Measurements from ENCODE around the gene TMEM201. TPM values are rescaled to one million over a fixed set of nuclear protein-coding genes. Genes with fewer than 3 reads are reported as not detected.

Gene TMEM201
- total RNA-seq, 2 experiments from 2014 or later: 7.5 to 21.9 TPM

- BruUV-seq (replicated peaks): no TSS peak
- POLR2A ChIA-PET: interaction anchor here (0.6 to 1.6 kb wide), 10 partner anchors 24 to 1141 kb away, joined by 3 to 8 read pairs (median 3); no protein-coding TSS in a partner anchor
- DNase-seq (ENCODE audit: low spot score): no peak
- Histone ChIP-seq H3K79me2 (ENCODE audit: insufficient read depth, low read depth, low read length) (no peaks in the 10 kb centered on the region), H3K4me2 (ENCODE audit: low read length) (peak overlapping the region; percentile 86), H3K27ac (ENCODE audit: low read depth, low read length, poor library complexity, severe bottlenecking) (peak overlapping the region; percentile 42), H3K4me1 (ENCODE audit: insufficient read depth, low read length, poor library complexity, severe bottlenecking) (peaks cover 51% of the 10 kb centered on the region), H2AFZ (ENCODE audit: low read length) (peak overlapping the region; percentile 90; the same call in 1 of the 2 replicates), H3K9me3 (ENCODE audit: low read length) (no peaks in the 10 kb centered on the region), H4K20me1 (ENCODE audit: insufficient read depth, low read length) (no peaks in the 10 kb centered on the region), H3K4me3 (ENCODE audit: low read depth, low read length, poor library complexity, severe bottlenecking) (peak overlapping the region; percentile 70), H3K9me2 (ENCODE audit: insufficient read depth, low read length) (no peaks in the 10 kb centered on the region), H3K36me3 (ENCODE audit: insufficient read depth, low read length) (no peaks in the 10 kb centered on the region)
- intact Hi-C loops (cut with micrococcal nuclease; ENCODE audit: unreplicated experiment): no loop called here
- no peak for TF ChIP-seq EZH2phosphoT487 (IDR thresholded peaks at IDR 0.05; ENCODE audit: borderline replicate concordance, low read depth, low read length)
- TF ChIP-seq, protein P1, sequence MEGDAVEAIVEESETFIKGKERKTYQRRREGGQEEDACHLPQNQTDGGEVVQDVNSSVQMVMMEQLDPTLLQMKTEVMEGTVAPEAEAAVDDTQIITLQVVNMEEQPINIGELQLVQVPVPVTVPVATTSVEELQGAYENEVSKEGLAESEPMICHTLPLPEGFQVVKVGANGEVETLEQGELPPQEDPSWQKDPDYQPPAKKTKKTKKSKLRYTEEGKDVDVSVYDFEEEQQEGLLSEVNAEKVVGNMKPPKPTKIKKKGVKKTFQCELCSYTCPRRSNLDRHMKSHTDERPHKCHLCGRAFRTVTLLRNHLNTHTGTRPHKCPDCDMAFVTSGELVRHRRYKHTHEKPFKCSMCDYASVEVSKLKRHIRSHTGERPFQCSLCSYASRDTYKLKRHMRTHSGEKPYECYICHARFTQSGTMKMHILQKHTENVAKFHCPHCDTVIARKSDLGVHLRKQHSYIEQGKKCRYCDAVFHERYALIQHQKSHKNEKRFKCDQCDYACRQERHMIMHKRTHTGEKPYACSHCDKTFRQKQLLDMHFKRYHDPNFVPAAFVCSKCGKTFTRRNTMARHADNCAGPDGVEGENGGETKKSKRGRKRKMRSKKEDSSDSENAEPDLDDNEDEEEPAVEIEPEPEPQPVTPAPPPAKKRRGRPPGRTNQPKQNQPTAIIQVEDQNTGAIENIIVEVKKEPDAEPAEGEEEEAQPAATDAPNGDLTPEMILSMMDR (conservative IDR thresholded peaks at IDR 0.05; ENCODE audit: low read length): no peak
- CTCF ChIA-PET (ENCODE audit: unreplicated experiment): interaction anchor here (1.2 kb wide), 1 partner anchor 39 kb away, joined by 3 read pairs; no protein-coding TSS in a partner anchor
These were observed 64.4 kb downstream of the TMEM201 start for GRCh38 chr1:9653210-9653490.

GRCh38 chr1:9653491-9654050 is 64.9 kb downstream of the TMEM201 start:
- Histone ChIP-seq H3K79me2 (ENCODE audit: insufficient read depth, low read depth, low read length) (no peaks in the 10 kb centered on the region), H3K4me1 (ENCODE audit: insufficient read depth, low read length, poor library complexity, severe bottlenecking) (peaks cover 51% of the 10 kb centered on the region), H3K36me3 (ENCODE audit: insufficient read depth, low read length) (no peaks in the 10 kb centered on the region), H3K4me2 (ENCODE audit: low read length) (peak overlapping the region; percentile 86), H4K20me1 (ENCODE audit: insufficient read depth, low read length) (no peaks in the 10 kb centered on the region), H2AFZ (ENCODE audit: low read length) (peak overlapping the region; percentile 57; the same call in 1 of the 2 replicates), H3K9me3 (ENCODE audit: low read length) (no peaks in the 10 kb centered on the region), H3K4me3 (ENCODE audit: low read depth, low read length, poor library complexity, severe bottlenecking) (no peak overlapping the region), H3K9me2 (ENCODE audit: insufficient read depth, low read length) (no peaks in the 10 kb centered on the region), H3K27ac (ENCODE audit: low read depth, low read length, poor library complexity, severe bottlenecking) (peak overlapping the region; percentile 42)
- CTCF ChIA-PET (ENCODE audit: unreplicated experiment): interaction anchor here (1.2 kb wide), 2 partner anchors 23 to 39 kb away, joined by 3 read pairs; no protein-coding TSS in a partner anchor
- POLR2A ChIA-PET: interaction anchor here (0.6 to 1.6 kb wide), 14 partner anchors 11 to 1141 kb away, joined by 3 to 8 read pairs (median 3); no protein-coding TSS in a partner anchor
- TF ChIP-seq, protein P1 (conservative IDR thresholded peaks at IDR 0.05; ENCODE audit: low read length): no peak
- no peak for TF ChIP-seq EZH2phosphoT487 (IDR thresholded peaks at IDR 0.05; ENCODE audit: borderline replicate concordance, low read depth, low read length)
- no TSS peak for BruUV-seq (replicated peaks)
- intact Hi-C loops (cut with micrococcal nuclease; ENCODE audit: unreplicated experiment): loop anchor here (2.0 kb wide), 2 partner anchors 33 to 63 kb away; no protein-coding TSS in a partner anchor
- peak; percentile 18 for DNase-seq (ENCODE audit: low spot score)

Data from OCI-LY7 (cell line).